ENCODE data around the gene TRMT2A.

TRMT2A gene

DNA sequence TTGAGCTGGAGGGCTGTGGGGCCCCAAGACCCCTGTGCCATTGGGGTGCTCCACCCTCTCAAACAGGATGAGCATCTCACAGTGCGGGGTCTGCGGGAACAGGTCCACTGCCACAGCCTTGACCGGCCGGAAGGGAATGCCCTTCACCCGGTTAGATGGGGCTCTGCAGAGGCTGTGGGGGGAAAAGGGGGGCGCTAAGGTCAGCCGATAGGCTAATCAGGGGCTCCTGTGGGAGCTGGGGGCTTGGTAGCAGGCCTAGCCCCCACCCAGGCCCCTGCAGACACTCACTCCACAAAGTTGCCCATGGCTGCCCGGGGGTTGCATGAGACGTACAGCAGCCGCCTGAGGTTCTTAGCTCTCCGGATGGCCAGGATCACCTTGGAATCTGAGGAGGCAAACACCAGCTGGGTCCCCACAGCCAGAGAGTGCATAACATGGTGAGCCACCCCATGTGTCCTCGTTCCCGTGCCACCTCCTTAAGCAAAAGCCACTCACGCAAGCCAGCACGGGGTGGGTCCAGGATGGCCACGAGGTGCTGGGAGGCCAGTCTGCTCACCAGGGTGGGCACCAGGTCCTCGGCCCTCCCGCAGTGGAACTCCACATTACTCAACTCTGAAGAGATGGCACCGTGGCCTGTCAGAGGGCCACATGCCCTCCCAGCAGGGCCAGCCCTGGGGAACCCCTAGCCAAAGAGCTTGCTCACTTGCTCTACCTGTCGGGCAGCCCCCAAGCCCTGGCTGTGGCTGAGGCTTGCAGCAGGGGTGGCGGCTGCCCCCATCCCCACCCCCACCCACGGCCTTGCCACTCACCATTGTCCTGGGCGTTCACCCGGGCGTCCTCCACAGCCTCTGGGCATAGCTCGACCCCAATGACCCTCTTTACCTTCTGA, 4.2 kb downstream of the TRMT2A start:
- peak overlapping the region; percentile 38; the same call in 1 of the 2 replicates for H3K27ac ChIP-seq
- TF ChIP-seq CTCF (conservative IDR thresholded peaks at IDR 0.05), result no peak

DNA sequence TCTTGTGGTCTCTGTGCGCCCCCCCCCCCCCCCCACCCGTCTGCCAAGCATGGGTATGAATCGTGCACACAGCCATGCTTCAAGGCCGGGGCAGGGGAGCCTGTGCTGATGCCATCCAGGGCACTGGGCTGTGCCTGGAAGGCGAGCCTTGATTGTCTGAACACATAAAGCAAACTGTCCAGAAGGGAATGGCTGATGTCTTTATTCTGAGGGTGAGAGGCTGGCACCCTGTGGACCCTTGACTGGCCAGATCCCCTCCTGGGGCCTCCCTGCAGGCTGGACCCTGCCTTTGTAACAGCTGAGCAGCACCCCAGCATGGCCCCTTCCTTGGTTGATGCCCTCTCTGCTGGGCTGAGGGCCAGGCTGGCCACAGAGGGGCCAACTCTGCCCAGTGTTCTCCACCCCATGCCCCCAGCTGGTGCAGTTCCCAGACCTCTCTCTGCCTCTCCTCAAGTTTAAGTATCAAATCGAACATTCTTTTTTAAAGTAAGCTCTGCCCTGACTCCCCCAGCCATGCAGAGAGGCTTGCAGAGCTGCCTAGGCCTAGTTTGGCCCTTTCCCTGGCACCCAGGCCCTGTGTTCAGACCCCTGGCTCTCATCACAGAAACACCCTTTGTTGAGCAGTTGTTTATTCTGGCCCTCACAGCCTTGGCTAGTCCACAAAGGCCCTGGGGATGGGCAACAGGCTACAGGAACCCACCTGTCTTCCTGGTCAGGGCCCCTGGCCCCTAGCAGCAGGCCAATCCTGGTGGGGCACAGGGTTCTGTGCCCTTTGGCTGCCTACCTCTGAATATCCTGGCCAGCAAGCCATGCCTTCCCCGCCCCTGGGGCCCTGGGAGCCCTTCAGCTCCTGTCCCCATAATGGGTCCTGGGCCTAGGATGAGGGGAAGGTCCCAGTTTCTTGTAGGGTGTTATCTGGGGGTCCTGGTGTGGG, 5.1 kb downstream of the TRMT2A start:
- TF ChIP-seq CTCF (conservative IDR thresholded peaks at IDR 0.05), result no peak
- peak overlapping the region; percentile 38; the same call in 1 of the 2 replicates for H3K27ac ChIP-seq

- peak; percentile 65 for TF ChIP-seq CTCF (conservative IDR thresholded peaks at IDR 0.05)
- peak overlapping the region; percentile 38 for H3K27ac ChIP-seq
Observed at GRCh38 chr22:20111045-20111688, 5.9 kb downstream of the TRMT2A start.

- peak overlapping the region; percentile 38; the same call in 1 of the 2 replicates for H3K27ac ChIP-seq
- no peak for TF ChIP-seq CTCF (conservative IDR thresholded peaks at IDR 0.05)
Observed at GRCh38 chr22:20110359-20110985, 6.6 kb downstream of the TRMT2A start.

GRCh38 chr22:20109411-20110358, 7.3 kb downstream of the TRMT2A start:
- peak overlapping the region; percentile 38; the same call in 1 of the 2 replicates for H3K27ac ChIP-seq
- no peak for TF ChIP-seq CTCF (conservative IDR thresholded peaks at IDR 0.05)

DNA sequence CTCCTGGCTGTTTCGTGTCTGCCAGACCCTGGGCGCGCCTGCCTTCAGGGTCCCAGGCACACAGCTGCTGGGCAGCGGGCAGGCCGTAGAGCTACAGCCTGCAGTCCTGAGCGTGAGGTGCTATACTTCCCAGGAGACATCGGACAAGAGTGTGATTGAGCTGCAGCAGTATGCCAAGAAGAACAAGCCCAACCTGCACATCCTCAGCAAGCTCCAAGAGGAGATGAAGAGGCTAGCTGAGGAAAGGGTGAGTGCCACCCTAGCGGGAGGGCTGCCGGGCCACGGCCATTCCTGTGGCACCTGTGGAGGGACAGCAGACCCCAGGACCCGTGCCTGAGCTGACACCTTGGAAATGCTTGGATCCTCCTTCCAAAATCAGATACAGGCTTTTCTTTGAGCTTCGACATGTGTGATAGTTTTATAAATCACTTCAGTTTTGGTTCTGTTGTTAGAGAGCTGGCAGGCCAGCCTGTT, 8.2 kb downstream of the TRMT2A start:
- H3K27ac ChIP-seq, result peak overlapping the region; percentile 4; the same call in 1 of the 2 replicates
- TF ChIP-seq CTCF (conservative IDR thresholded peaks at IDR 0.05), result no peak
